ENCODE data around the gene IER3. TPM values are rescaled to one million over a fixed set of nuclear protein-coding genes. Genes with fewer than 3 reads are reported as not detected.

Gene IER3
- total and polyA plus RNA-seq, 10 donors, result 19.8 to 62.2 (median 36.0) TPM

DNA sequence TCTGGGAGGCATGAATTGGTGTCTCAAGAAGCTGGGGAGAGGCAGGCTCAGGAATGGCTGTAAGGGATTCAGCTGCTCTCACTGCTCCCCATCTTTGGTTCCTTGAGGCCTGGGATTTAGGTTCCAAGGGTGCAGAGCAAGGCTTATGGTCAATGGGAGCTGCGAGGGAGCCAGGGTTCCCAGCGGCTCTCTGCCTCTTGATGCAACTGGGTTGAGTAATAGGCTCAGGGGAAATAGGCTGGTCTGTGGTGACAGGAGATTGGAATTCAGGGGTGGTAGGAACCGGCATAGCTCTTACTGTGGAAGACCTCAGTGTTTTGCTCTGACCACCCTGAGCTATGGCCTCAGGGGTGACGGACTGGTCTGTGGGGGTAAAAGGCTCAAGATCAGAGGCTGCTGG is 40.5 kb downstream of the IER3 start:
- WGBS, 5 donors, result 62 to 97% (median 73%) methylated on average over 4 of the region's 4 CpGs

DNA sequence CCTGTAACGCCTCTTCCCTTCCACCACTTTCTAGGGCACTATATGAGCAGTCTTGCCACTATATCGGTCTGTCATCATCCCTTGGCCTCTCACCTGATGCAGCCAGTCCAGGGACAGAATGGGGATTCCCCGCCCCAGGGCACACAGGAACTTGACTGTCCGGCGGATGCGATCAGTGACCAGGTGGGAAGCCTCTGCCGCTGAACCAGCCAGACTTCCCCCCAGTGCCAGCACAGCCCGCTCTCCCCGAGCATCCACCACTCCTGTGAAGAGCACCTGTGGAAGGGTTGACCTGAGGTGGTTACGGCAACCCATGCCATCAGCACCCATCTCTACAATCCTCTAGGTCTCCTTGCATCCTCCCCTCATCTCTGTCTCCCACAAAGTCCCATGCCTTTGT is 41.3 kb downstream of the IER3 start:
- 92 to 98% (median 95%) methylated on average over 10 of the region's 10 CpGs for WGBS, 5 donors
- no peak for TF ChIP-seq POLR2A (IDR thresholded peaks at IDR 0.05)
- peak in 1 of 3 donors; percentile 54 for TF ChIP-seq POLR2AphosphoS5 (IDR thresholded peaks at IDR 0.05)
- TF ChIP-seq, protein P1, sequence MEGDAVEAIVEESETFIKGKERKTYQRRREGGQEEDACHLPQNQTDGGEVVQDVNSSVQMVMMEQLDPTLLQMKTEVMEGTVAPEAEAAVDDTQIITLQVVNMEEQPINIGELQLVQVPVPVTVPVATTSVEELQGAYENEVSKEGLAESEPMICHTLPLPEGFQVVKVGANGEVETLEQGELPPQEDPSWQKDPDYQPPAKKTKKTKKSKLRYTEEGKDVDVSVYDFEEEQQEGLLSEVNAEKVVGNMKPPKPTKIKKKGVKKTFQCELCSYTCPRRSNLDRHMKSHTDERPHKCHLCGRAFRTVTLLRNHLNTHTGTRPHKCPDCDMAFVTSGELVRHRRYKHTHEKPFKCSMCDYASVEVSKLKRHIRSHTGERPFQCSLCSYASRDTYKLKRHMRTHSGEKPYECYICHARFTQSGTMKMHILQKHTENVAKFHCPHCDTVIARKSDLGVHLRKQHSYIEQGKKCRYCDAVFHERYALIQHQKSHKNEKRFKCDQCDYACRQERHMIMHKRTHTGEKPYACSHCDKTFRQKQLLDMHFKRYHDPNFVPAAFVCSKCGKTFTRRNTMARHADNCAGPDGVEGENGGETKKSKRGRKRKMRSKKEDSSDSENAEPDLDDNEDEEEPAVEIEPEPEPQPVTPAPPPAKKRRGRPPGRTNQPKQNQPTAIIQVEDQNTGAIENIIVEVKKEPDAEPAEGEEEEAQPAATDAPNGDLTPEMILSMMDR (IDR thresholded peaks at IDR 0.05 in 8 of 11, conservative IDR thresholded peaks at IDR 0.05 in 3 of 11), result no peak
- Histone ChIP-seq H3K4me3 (no peak overlapping the region), H3K9me3 (no peaks in the 10 kb centered on the region), H3K36me3 (peaks cover 0 to 89% (median 31%) of the 10 kb centered on the region in 6 donors), H3K27me3 (replicated peaks in 1 of 7) (no peaks in the 10 kb centered on the region), H3K27ac (no peak overlapping the region), H3K4me1 (peaks cover 0 to 15% (median 2%) of the 10 kb centered on the region in 6 donors)
- DNase-seq, result peak; percentile 55
- intact Hi-C loops (cut with DNase I; ENCODE audit: low total_unique reads), result no loop called here

More for the DNA sequence above, 40.5 kb downstream of the IER3 start:
- Histone ChIP-seq H3K36me3 (peaks cover 0 to 98% (median 33%) of the 10 kb centered on the region in 6 donors), H3K4me1 (peaks cover 0 to 15% (median 2%) of the 10 kb centered on the region in 6 donors), H3K27ac (no peak overlapping the region), H3K9me3 (no peaks in the 10 kb centered on the region), H3K27me3 (replicated peaks in 1 of 7) (no peaks in the 10 kb centered on the region), H3K4me3 (no peak overlapping the region)
- peak; percentile 51 for DNase-seq
- TF ChIP-seq POLR2A (IDR thresholded peaks at IDR 0.05) (no peak), POLR2AphosphoS5 (IDR thresholded peaks at IDR 0.05) (no peak)
- TF ChIP-seq, protein P1 (IDR thresholded peaks at IDR 0.05 in 8 of 11, conservative IDR thresholded peaks at IDR 0.05 in 3 of 11), result no peak
- intact Hi-C loops (cut with DNase I; ENCODE audit: low total_unique reads), result no loop called here

DNA sequence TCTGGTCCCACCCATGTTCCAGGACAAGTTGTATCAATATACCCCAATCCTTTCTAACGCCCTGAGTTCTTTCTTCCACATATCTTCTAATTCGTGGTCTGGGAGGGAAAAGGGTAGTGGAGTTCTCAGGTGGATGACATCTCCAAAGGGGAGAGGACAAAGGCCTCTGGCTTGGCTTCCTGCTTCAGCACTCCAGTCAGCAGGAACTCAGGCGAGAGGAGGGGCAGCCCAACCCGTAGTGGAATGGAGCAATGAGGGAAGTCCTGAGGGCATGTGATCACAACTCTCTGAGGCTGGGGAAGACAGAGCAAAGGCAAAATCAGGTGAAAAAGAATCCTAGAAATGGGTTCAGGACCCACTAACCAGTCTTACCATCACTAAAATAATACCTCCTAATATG is 44.0 kb downstream of the IER3 start:
- intact Hi-C loops (cut with DNase I; ENCODE audit: low total_unique reads), result no loop called here
- Histone ChIP-seq H3K27ac (no peak overlapping the region), H3K4me3 (no peak overlapping the region), H3K36me3 (peaks cover 0 to 63% (median 16%) of the 10 kb centered on the region in 6 donors), H3K4me1 (peaks cover 0 to 15% (median 2%) of the 10 kb centered on the region in 6 donors), H3K27me3 (replicated peaks in 1 of 7) (no peaks in the 10 kb centered on the region), H3K9me3 (no peaks in the 10 kb centered on the region)
- no peak for DNase-seq
- WGBS, 5 donors, result 52 to 67% (median 63%) methylated on average over 4 of the region's 4 CpGs
- TF ChIP-seq, protein P1 (IDR thresholded peaks at IDR 0.05 in 8 of 11, conservative IDR thresholded peaks at IDR 0.05 in 3 of 11), result no peak
- TF ChIP-seq POLR2A (IDR thresholded peaks at IDR 0.05) (no peak), POLR2AphosphoS5 (IDR thresholded peaks at IDR 0.05) (no peak)

DNA sequence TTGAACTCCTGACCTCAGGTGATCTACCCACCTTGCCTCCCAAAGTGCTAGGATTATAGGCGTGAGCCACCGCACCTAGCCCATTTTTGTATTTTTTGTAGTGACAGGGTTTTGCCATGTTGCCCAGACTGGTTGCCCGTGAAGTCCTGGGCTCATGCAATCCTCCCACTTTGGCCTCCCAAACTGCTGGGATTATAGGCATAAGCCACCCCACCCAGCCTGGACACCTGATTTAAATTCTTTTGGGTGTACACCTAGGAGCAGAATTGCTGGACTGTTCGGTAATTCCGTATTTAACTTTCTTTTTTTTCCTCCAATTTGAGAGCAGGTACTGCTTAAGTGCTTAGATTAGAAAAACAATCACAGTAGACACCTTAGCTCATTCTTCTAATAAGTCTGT is 47.9 kb downstream of the IER3 start:
- intact Hi-C loops (cut with DNase I; ENCODE audit: low total_unique reads), result no loop called here
- Histone ChIP-seq H3K36me3 (peaks cover 0 to 24% (median 6%) of the 10 kb centered on the region in 6 donors), H3K4me3 (no peak overlapping the region), H3K27me3 (replicated peaks in 1 of 7) (no peaks in the 10 kb centered on the region), H3K27ac (no peak overlapping the region), H3K4me1 (peaks cover under 1 to 9% (median 5%) of the 10 kb centered on the region in 6 donors), H3K9me3 (no peaks in the 10 kb centered on the region)
- DNase-seq, result peak; percentile 4
- 93 to 99% (median 96%) methylated on average over 5 of the region's 5 CpGs for WGBS, 5 donors
- no peak for TF ChIP-seq POLR2A (IDR thresholded peaks at IDR 0.05)
- TF ChIP-seq, protein P1 (IDR thresholded peaks at IDR 0.05 in 8 of 11, conservative IDR thresholded peaks at IDR 0.05 in 3 of 11), result no peak
- no peak for TF ChIP-seq POLR2AphosphoS5 (IDR thresholded peaks at IDR 0.05)

Small RNA genes within 50 kb of the gene (small RNA-seq; reads per million reads assigned to genes)
- gene RF00019, result 0 reads per million in 4 donors
- 0 reads per million in 4 donors for gene RN7SL353P

Other genes with a start within 250 kb of the IER3 start
- 10 to 100 TPM; 28.0 to 84.6 (median 56.7) TPM for gene GNL1, start 188.1 kb downstream of the IER3 start, total RNA-seq
- 10 to 100 TPM; 40.3 to 55.6 (median 45.6) TPM for gene GNL1, start 188.1 kb downstream of the IER3 start, polyA plus RNA-seq
- gene PRR3, start 187.3 kb downstream of the IER3 start, total RNA-seq, result 10 to 100 TPM in 6 of 7 donors, 1 to 10 TPM in 1; 8.1 to 19.6 (median 12.9) TPM
- 10 to 100 TPM; 11.5 to 15.6 (median 12.9) TPM for gene PRR3, start 187.3 kb downstream of the IER3 start, polyA plus RNA-seq
- 10 to 100 TPM; 30.7 to 53.5 (median 34.5) TPM for gene ABCF1, start 173.1 kb downstream of the IER3 start, total RNA-seq
- gene ABCF1, start 173.1 kb downstream of the IER3 start, polyA plus RNA-seq, result 10 to 100 TPM; 12.8 to 27.7 (median 14.5) TPM
- gene PPP1R10, start 127.3 kb downstream of the IER3 start, total RNA-seq, result 10 to 100 TPM; 53.5 to 86.2 (median 75.9) TPM
- 10 to 100 TPM; 13.5 to 24.6 (median 13.6) TPM for gene PPP1R10, start 127.3 kb downstream of the IER3 start, polyA plus RNA-seq
- 10 to 100 TPM; 41.2 to 63.4 (median 45.3) TPM for gene MRPS18B, start 126.7 kb downstream of the IER3 start, total RNA-seq
- gene MRPS18B, start 126.7 kb downstream of the IER3 start, polyA plus RNA-seq, result 10 to 100 TPM; 48.8 to 74.0 (median 73.0) TPM
- 1 to 10 TPM; 2.4 to 9.7 (median 8.7) TPM for gene ATAT1, start 117.7 kb downstream of the IER3 start, total RNA-seq
- gene ATAT1, start 117.7 kb downstream of the IER3 start, polyA plus RNA-seq, result 1 to 10 TPM; 3.6 to 4.9 (median 4.3) TPM
- gene C6orf136, start 97.4 kb downstream of the IER3 start, total RNA-seq, result 10 to 100 TPM; 15.4 to 24.2 (median 17.8) TPM
- gene C6orf136, start 97.4 kb downstream of the IER3 start, polyA plus RNA-seq, result 10 to 100 TPM; 12.1 to 28.0 (median 22.1) TPM
- gene DHX16, start 71.5 kb downstream of the IER3 start, total RNA-seq, result 10 to 100 TPM; 30.0 to 39.6 (median 35.4) TPM
- 10 to 100 TPM; 21.7 to 39.7 (median 33.8) TPM for gene DHX16, start 71.5 kb downstream of the IER3 start, polyA plus RNA-seq
- 100 to 1,000 TPM; 128 to 187 (median 150) TPM for gene PPP1R18, start 57.9 kb downstream of the IER3 start, total RNA-seq
- gene PPP1R18, start 57.9 kb downstream of the IER3 start, polyA plus RNA-seq, result 100 to 1,000 TPM; 153 to 188 (median 186) TPM
- gene NRM, start 53.6 kb downstream of the IER3 start, total RNA-seq, result 10 to 100 TPM in 6 of 7 donors, 1 to 10 TPM in 1; 9.8 to 13.8 (median 11.0) TPM
- gene NRM, start 53.6 kb downstream of the IER3 start, polyA plus RNA-seq, result 10 to 100 TPM; 14.1 to 19.6 (median 17.7) TPM
- 10 to 100 TPM; 20.8 to 47.7 (median 39.0) TPM for gene MDC1, start 27.3 kb downstream of the IER3 start, total RNA-seq
- gene MDC1, start 27.3 kb downstream of the IER3 start, polyA plus RNA-seq, result 10 to 100 TPM in 2 of 3 donors, 1 to 10 TPM in 1; 7.8 to 18.2 (median 16.5) TPM
- gene TUBB, start 24.2 kb downstream of the IER3 start, total RNA-seq, result 100 to 1,000 TPM; 189 to 344 (median 272) TPM
- gene TUBB, start 24.2 kb downstream of the IER3 start, polyA plus RNA-seq, result 100 to 1,000 TPM; 109 to 203 (median 182) TPM
- gene FLOT1, start 1.9 kb downstream of the IER3 start, total RNA-seq, result 100 to 1,000 TPM; 125 to 205 (median 170) TPM
- gene FLOT1, start 1.9 kb downstream of the IER3 start, polyA plus RNA-seq, result 100 to 1,000 TPM; 116 to 178 (median 116) TPM
- gene DDR1, start 140.0 kb upstream of the IER3 start, total RNA-seq, result 10 to 100 TPM; 13.0 to 37.1 (median 23.8) TPM
- gene DDR1, start 140.0 kb upstream of the IER3 start, polyA plus RNA-seq, result 10 to 100 TPM in 1 of 3 donors, 1 to 10 TPM in 2; 5.0 to 10.1 (median 8.0) TPM
- gene GTF2H4, start 163.7 kb upstream of the IER3 start, total RNA-seq, result 10 to 100 TPM; 20.6 to 49.7 (median 28.3) TPM
- gene GTF2H4, start 163.7 kb upstream of the IER3 start, polyA plus RNA-seq, result 10 to 100 TPM; 21.9 to 40.0 (median 33.8) TPM
- 10 to 100 TPM; 16.4 to 30.7 (median 28.1) TPM for gene VARS2, start 169.7 kb upstream of the IER3 start, total RNA-seq
- 10 to 100 TPM; 15.5 to 38.2 (median 36.3) TPM for gene VARS2, start 169.7 kb upstream of the IER3 start, polyA plus RNA-seq
- gene SFTA2, start 187.6 kb upstream of the IER3 start, total RNA-seq, result under 1 TPM in 1 of 7 donors, not detected in 6; 0.47 TPM
- 1 to 10 TPM in 1 of 3 donors, under 1 TPM in 1, not detected in 1; 0.08 to 2.6 TPM for gene SFTA2, start 187.6 kb upstream of the IER3 start, polyA plus RNA-seq
- gene MUCL3, start 196.4 kb upstream of the IER3 start, total RNA-seq, result not detected
- under 1 TPM in 1 of 3 donors, not detected in 2; 0.03 TPM for gene MUCL3, start 196.4 kb upstream of the IER3 start, polyA plus RNA-seq
- not detected for gene MUC21, start 239.2 kb upstream of the IER3 start, total RNA-seq
- under 1 TPM; 0.02 to 0.64 (median 0.05) TPM for gene MUC21, start 239.2 kb upstream of the IER3 start, polyA plus RNA-seq

All from spleen (tissue), 11 donors.